KBM-7 (cell line): Measurements from ENCODE around the gene ZXDC.
A peak's percentile ranks its signal among the peaks of the same experiment; 100 is the strongest.

Source experiments
- DNase-seq: peaks from one replicate; pipeline ENCODE4 v3.0.0-alpha.2; 2015
- in situ Hi-C: fragments of 300-500 bp; cut with MboI; formaldehyde crosslinking; loops from 2 replicates; pipeline ENCODE4 v1.14.3; 2020; ENCODE audit warnings: low sequenced_read_pairs, low pct_unique_long_range_greater_than_20kb, mixed read lengths

ZXDC gene

DNA sequence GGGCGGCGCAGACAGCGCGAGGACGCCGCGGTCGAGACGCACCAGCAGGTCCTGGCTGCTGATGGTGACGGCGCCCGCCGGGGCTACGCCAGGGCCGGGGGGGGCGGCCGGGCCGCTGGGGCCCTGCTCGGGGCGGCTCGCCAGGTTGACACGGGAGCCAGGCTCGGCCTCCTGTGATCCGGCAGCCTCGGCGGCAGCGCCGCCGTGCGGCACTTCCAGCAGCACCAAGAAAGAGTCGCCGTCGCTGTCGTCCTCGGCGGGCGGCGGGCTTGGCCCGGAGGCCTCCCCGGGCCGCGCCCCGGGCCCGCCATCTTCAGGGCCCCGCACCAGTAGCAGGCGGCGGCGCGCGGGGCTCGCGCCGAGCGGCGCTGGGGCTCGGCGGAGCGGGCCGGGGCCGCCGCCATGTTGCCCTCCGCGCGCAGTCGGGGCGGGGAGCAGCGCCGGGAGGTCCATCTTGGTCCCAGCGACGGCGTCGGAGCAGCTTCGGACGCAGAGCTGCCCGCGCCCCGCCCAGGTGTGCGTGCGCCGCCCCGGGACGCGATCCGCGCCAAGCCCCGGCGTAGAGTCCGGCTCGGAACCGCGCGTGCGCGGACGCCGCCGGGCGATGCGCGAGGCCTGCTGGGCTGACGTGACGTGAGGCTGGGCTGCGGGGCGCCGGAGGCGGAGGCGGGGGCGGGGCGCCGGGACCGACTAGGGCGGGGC is at the start of gene ZXDC:
Gene ZXDC, minus strand, starts transcription at position 479 of the 702 bp plus-strand sequence. Its CDS starts 26 bp downstream, at position 453.
- peak; percentile 87 for DNase-seq
- in situ Hi-C loops: no loop called here

DNA sequence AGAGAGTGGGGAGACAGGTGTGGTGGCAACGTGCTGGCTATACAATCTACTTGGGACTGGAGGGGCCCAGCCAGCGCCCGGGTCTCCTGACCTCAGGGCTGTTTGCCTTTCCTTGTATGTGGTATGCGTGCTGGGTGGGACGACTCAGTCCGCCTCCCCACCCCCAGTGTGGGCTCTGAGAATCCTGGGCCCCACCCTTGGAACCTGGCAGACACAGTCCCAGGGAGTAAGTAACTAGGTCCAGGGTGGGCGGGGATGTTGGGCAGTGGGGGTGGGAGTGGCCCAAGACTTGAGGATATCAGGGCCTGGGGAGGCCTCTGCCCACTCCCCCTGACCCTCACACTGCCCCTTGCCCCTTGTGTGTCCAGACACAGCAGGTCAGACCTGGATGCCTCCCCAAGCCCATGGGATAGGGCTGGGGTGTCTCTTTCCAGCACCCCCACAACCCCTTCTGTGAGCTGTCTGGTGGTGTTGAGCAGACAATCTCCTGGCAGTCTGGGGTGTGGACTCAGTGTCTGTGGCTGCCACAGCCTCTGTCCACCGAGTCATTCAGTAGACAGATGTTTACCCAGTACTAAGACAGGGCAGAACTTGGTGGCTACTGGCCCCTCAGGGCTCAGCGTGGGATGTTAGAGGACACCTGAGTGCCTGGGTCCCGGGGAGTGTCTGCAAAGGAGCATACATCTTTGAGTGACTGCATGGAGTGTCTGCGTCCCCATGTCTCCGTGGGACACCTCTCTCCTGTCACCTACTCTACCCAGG is 49.6 kb upstream of the ZXDC start:
- DNase-seq: no peak
- in situ Hi-C loops: no loop called here

DNA sequence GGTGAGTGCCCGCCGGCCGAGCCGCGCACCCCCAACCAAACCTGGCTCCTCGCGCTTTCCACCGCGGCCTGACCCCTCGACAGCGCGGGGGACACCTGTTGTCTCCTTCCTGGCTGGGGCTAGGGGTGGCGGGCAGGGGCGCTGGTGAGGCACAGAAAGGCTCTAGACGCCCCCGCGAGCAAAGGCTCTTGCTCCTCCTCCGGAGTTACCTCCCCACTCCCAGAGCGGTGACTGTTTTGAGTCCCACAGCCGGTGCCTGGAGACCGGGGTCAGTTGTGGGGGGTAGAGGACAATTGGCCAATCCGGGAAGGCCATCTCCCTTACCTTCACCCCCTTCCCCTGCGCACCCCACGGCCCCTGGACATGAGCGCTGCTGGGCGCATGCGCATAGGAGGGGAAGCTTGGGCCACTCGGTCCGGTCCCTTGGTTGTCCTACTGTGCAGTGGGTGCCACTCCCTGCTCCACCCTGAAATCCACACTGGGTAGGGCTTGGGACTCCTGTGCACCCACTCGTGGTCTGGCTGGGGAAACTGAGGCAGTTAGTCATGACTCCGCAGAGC is 48.8 kb upstream of the ZXDC start:
- no peak for DNase-seq
- in situ Hi-C loops: no loop called here

DNA sequence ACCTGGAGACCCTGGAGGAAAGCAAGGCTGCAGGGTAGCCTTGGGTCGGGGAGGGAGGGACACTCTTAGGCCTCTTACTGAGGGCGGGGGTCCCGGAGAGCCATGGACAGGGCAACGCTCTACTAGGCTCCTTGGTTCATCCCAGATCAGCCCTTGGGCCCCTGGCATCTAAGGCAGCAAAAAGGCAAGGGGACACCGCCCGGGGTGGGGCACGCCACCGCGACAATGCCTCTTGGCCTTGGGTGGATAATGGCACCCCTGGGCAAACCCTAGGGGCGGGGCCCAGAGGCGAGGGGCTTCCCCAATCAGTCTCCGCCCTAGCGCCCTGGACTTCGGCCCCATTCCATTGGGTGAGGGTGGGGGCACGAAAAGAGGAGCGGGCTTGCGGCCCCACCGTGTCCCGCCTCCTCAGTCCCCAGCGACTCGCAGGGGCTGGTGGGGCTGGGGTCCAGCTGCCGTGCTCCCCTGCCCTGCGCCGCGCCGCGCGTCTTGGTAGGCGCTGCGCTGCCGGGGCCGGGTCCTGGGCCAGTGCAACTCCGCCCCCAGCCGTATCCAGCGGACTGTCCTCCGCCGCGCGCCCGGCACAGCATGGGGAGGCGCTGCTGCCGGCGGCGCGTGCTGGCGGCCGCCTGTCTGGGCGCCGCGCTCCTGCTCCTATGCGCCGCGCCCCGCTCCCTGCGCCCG is 48.2 kb upstream of the ZXDC start, which contains the start of gene CHST13:
Gene CHST13, plus strand, starts transcription at position 411 of the 684 bp plus-strand sequence. Its CDS starts 178 bp downstream, at position 589.
- in situ Hi-C loops: no loop called here
- DNase-seq: peak; percentile 66

DNA sequence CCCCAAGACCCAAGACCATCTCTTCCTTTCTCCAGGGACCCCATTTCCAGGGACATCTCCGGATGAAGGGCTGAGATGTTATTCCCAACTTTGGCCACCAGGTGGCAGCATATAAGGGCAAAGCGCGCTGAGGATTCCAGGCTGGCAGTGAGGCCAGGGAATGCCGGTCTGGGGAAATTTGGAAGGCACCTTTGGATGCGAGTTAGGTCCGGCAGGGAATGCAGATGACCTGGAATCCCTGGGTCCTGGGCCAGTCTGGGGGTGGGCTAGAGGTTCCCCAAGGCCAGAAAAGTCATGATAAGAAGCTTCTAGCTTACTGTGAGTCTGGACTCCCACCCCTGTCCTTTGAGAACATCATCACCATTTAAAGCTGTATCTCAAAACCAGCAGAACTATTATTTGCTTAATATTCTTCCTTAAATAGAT is 46.7 kb upstream of the ZXDC start:
- peak; percentile 67 for DNase-seq
- in situ Hi-C loops: no loop called here

DNA sequence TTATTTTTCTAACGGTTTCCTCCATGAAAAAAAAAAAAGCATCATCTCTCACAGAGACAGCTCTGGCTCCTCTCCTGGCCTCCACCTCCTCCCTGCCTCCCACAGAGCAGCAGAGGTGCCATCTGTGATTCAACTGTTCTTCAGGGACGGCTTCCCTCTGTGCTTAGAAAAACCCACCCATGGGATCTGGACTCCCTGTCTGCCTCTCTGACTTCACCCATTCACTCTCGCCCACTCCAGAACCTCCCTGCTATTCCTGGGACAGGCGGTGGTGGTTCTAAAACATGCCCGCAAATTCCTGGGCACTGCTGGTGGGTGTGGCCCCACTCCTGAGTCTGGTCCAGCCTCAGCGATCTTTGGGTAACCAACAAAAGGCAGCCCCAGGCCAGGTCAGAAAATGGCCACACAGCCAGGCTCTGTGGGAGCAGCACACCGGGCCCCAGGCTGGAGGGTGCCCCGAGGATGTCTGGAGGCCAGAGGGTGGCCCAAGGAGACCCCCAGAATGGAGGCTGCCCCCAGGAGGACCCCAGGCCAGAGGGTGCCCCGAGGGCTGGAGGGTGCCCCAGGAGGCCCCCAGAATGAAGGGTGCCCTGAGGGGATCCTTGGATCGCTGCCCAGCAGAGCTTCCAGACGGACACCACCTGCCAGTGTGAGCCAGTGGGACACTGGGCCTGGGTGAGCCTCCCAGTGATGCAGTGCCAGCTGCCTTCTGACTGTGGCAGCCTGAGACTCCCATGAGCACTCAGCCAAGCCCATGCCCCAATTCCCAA is 45.6 kb upstream of the ZXDC start:
- in situ Hi-C loops: no loop called here
- no peak for DNase-seq

- in situ Hi-C loops: no loop called here
- no peak for DNase-seq
Observed at GRCh38 chr3:126519506-126520455, 44.1 kb upstream of the ZXDC start.

DNA sequence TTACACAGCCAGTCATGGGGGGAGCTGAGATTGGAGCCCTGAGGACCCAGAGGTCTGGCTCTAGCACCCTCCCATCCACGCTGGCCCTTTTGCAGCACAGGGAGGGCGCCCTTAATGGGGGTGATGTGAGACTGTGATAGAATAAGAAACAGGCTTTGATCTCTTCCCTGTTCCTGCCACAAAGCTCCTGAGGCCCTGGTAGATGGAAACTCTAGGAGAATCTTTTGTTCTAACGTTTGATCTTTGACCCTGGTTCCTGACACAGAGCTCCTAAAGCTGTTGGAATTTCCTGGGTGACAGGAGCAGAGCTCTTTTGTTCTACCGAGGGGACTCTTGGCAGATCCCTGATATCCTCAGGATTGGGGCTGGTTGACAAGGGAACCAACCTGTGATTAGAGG is 43.1 kb upstream of the ZXDC start:
- DNase-seq: no peak
- in situ Hi-C loops: no loop called here

DNA sequence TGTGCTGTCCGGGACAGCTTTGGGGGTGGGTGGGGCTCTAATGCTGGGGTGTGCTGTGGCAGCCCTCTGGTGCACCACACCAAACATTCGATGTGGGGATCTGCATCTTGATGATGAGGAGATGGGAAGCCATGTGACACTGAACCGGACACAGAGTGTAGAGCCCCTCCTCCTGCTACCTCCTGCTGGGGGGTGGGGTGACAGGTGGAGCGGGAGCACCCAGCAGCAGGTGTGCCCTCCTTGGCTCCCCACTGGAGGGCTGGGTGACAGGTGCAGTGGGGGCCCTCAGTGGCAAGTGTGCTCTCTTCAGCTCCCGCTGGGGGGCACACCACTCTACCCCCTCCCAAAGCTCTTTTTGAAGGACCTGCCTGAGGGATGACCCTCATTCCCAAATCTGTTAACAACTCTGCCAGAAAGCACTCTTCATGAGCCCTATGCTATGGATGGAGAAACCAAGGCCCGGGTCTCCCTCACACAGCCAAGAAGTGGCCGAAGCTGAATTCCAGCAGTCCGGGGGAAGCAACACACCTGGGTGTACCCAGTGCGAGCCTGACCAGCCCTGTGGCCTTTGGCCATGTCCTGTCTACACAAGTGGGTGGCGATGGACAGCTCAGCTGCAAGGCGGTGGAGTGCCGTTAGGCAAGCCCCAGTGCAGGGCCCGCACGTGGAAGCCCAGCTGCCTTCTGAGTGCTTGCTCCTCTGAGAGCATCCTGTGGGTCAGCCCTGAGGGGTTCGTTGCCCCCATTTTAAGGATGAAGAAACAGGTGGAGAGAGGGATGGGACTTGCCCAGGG is 42.5 kb upstream of the ZXDC start:
- in situ Hi-C loops: no loop called here
- no peak for DNase-seq

- in situ Hi-C loops: no loop called here
Observed at GRCh38 chr3:126517291-126517951, 41.7 kb upstream of the ZXDC start, which contains the start of gene UROC1. Gene UROC1 (minus strand): TSS chr3:126517773. CDS start chr3:126517719, 54 bp downstream.

DNA sequence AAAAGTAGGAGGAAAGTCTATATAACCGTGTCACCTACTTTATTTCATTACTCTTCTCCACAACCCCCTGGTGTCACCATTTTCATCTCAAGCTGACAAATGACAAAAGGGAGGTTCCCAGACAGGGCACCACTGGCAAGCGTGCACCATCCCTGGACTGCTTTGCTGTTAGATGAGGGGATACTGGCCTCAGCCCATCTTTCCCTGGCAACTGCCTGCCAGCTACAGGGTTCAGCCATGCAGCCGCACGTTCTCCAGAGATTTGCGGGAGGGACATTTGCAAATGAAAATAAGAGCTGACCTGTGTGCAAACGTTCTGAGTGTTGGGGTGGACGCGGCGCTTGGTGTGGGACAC is 41.2 kb upstream of the ZXDC start:
- in situ Hi-C loops: no loop called here
- DNase-seq: no peak

More at GRCh38 chr3:126517291-126517951, 41.7 kb upstream of the ZXDC start, which contains the start of gene UROC1:
- DNase-seq: no peak

- no peak for DNase-seq
- in situ Hi-C loops: no loop called here
Observed at GRCh38 chr3:126516152-126516935, 40.7 kb upstream of the ZXDC start.

DNA sequence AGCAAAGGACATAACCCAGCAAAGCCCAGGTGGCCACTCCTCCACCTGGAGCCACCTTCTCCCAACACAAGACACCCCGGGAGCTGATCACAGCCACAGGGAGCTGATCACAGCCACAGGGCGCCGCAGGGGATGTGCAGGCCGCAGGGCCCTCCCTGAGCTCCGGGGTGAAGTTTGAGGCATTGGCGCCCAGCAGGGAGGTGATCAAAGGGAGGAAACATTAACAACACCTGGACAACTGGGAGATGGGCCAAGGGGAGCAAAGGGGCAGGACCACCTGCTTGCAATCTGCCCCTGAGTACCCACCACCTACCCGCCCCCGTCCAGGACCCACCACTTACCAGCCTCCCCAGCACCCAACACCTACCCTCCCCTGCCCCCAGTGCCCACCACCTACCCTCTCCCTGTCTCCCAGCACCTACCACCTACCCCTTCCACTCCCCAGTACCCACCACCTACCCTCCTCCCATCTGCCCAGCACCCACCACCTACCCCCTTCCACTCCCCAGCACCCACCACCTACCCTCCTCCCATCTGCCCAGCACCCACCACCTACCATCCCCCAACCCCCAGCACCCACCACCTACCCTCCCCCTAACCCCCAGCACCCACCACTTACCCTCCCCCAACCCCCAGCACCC is 39.5 kb upstream of the ZXDC start:
- DNase-seq: no peak
- in situ Hi-C loops: no loop called here

GRCh38 chr3:126514161-126514560 is 38.5 kb upstream of the ZXDC start:
- no peak for DNase-seq
- in situ Hi-C loops: no loop called here

DNA sequence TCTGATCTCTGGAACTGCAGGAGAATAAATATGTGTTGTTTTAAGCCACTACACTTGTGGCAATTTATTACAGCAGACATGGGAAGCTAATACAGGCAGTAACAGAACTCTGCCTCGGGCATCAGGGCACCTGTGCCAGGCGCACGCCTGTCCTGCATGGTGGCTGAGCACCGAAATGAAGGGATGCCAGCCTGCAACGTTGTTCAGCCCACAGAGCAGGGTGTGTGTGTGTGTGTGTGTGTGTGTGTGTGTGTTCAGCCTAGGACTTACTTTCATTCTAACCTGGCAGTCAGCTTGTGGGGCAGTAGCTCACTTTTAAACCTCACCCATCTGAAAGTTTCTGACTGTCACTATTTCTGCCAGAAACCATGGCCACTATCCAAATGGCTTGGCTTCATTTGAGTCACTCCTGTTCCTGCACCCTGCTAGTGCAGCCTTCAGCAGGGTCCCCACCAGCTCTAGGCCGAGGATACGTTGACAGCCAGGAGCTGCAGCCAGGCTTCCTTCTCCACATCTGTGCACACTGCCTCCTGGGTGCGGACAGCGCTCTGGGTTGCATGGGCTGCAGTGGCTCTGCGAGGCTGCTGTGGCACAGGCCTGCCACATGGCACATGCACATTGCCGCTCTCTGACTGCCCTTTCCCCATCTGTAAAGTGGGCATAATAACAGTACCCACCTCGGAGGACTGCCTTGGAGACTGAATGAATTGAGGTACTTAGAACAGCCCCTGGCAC is 37.4 kb upstream of the ZXDC start:
- in situ Hi-C loops: no loop called here
- no peak for DNase-seq
